OCI-LY7 (cell line): ENCODE measurements around the gene MBTPS1. TPM values are rescaled to one million over a fixed set of nuclear protein-coding genes. Genes with fewer than 3 reads are reported as not detected.

ENCODE experiments used
- BruUV-seq: library from RNA; stranded (reverse); fragments of 400-500 nt; replicated peaks from 2 replicates; lab custom pipeline; 2021; lab: Mats Ljungman, UMichigan
- CTCF ChIA-PET: fragments of 300-600 bp; sonication (Branson Sonifier 250); formaldehyde crosslinking; loops from one replicate; lab custom pipeline; 2022; ENCODE audit warnings: antibody characterized with exemption; ENCODE audit not compliant: unreplicated experiment; lab: Charles Lee
- POLR2A ChIA-PET: fragments of 300-600 bp; sonication (Branson Sonifier 250); formaldehyde crosslinking; loops from one replicate; lab custom pipeline; 2022; ENCODE audit warnings: antibody characterized with exemption; lab: Charles Lee
- DNase-seq: peaks from one replicate; pipeline ENCODE4 v3.0.0-alpha.2; 2015; ENCODE audit warnings: low spot score
- H2AFZ ChIP-seq: fragments of 200-600 bp; sonication (generic), shearing (Covaris generic); 2 replicates; pipeline ENCODE4 v1.6.1; 2014; ENCODE audit warnings: mild to moderate bottlenecking, antibody characterized with exemption, low read length, moderate library complexity
- H3K27ac ChIP-seq: fragments of 200-600 bp; sonication (generic); 2 replicates; pipeline ENCODE4 v1.5.1; 2014; ENCODE audit warnings: mixed run types, low read depth, mild to moderate bottlenecking, moderate library complexity, low read length, inconsistent platforms; ENCODE audit not compliant: poor library complexity, severe bottlenecking
- H3K36me3 ChIP-seq: fragments of 200-600 bp; sonication (generic); 2 replicates; pipeline ENCODE4 v1.6.1; 2014; ENCODE audit warnings: mild to moderate bottlenecking, antibody characterized with exemption, low read length, moderate library complexity, mixed read lengths; ENCODE audit not compliant: insufficient read depth
- H3K4me1 ChIP-seq: fragments of 200-600 bp; sonication (generic); 2 replicates; pipeline ENCODE4 v1.5.1; 2014; ENCODE audit warnings: mild to moderate bottlenecking, low read length; ENCODE audit not compliant: insufficient read depth, poor library complexity, severe bottlenecking
- H3K4me2 ChIP-seq: fragments of 200-600 bp; sonication (generic); 2 replicates; pipeline ENCODE4 v1.6.1; 2014; ENCODE audit warnings: mild to moderate bottlenecking, low read length
- H3K4me3 ChIP-seq: fragments of 200-600 bp; sonication (generic); 2 replicates; pipeline ENCODE4 v1.5.1; 2014; ENCODE audit warnings: mild to moderate bottlenecking, low read depth, low read length; ENCODE audit not compliant: poor library complexity, severe bottlenecking
- H3K79me2 ChIP-seq: fragments of 200-600 bp; sonication (generic); 2 replicates; pipeline ENCODE4 v1.6.1; 2016; ENCODE audit warnings: low read depth, mild to moderate bottlenecking, low read length, moderate library complexity, mixed read lengths; ENCODE audit not compliant: insufficient read depth
- H3K9me2 ChIP-seq: fragments of 200-600 bp; sonication (generic); 2 replicates; pipeline ENCODE4 v1.6.1; 2016; ENCODE audit warnings: mild to moderate bottlenecking, low read length, mixed read lengths; ENCODE audit not compliant: insufficient read depth
- H3K9me3 ChIP-seq: fragments of 200-600 bp; sonication (generic); 2 replicates; pipeline ENCODE4 v1.6.1; 2014; ENCODE audit warnings: mild to moderate bottlenecking, mixed run types, low read length, mixed read lengths
- H4K20me1 ChIP-seq: fragments of 200-600 bp; sonication (generic); 2 replicates; pipeline ENCODE4 v1.6.1; 2014; ENCODE audit warnings: mild to moderate bottlenecking, antibody characterized with exemption, low read length, moderate library complexity, mixed read lengths; ENCODE audit not compliant: insufficient read depth
- CTCF ChIP-seq: fragments of 200-600 bp; sonication (generic); conservative IDR thresholded peaks from 2 replicates; pipeline ENCODE4 v1.5.1; 2014; ENCODE audit warnings: mild to moderate bottlenecking, antibody characterized with exemption, low read length, moderate library complexity, mixed read lengths
- EZH2phosphoT487 ChIP-seq: fragments of 200-600 bp; sonication (generic); IDR thresholded peaks from 2 replicates; pipeline ENCODE4 v1.6.1; 2018; ENCODE audit warnings: low read depth, borderline replicate concordance, mild to moderate bottlenecking, mixed run types, antibody characterized with exemption, low read length, moderate library complexity, mixed read lengths
- intact Hi-C: fragments of 100-400 bp; cut with micrococcal nuclease; formaldehyde crosslinking; loops from one replicate; pipeline ENCODE4 v1.10.0; 2022; ENCODE audit not compliant: unreplicated experiment
- total RNA-seq, 2 experiments: library from RNA; depleted of rRNA in 1 of 2; stranded (reverse); fragments of >200 nt in 1 of 2; shearing (Covaris generic) in 1 of 2; gene quantifications; 2 replicates each; pipeline ENCODE4 v1.2.3, GENCODE V29; 2014 to 2022

The MBTPS1 gene
- total RNA-seq, 2 experiments from 2014 or later, result 49.6 to 65.2 TPM

GRCh38 chr16:84055366-84055765, 61.4 kb downstream of the MBTPS1 start:
- Histone ChIP-seq H3K4me2 (no peak overlapping the region), H4K20me1 (no peaks in the 10 kb centered on the region), H3K4me3 (no peak overlapping the region), H3K9me2 (no peaks in the 10 kb centered on the region), H3K79me2 (no peaks in the 10 kb centered on the region), H3K36me3 (peaks cover 75% of the 10 kb centered on the region), H3K27ac (no peak overlapping the region), H3K9me3 (no peaks in the 10 kb centered on the region), H2AFZ (no peak overlapping the region), H3K4me1 (no peaks in the 10 kb centered on the region)
- TF ChIP-seq CTCF, result no peak
- TF ChIP-seq EZH2phosphoT487, result no peak
- ChIA-PET CTCF (no interaction called here), POLR2A (no interaction called here)
- no TSS peak for BruUV-seq
- DNase-seq, result no peak
- intact Hi-C loops, result no loop called here

- intact Hi-C loops, result no loop called here
- H3K79me2 ChIP-seq, result no peaks in the 10 kb centered on the region
- no peak overlapping the region for H3K4me2 ChIP-seq
- CTCF ChIA-PET, result no interaction called here
- no peak overlapping the region for H3K27ac ChIP-seq
- no peaks in the 10 kb centered on the region for H4K20me1 ChIP-seq
- BruUV-seq, result no TSS peak
- H3K9me2 ChIP-seq, result no peaks in the 10 kb centered on the region
- H3K4me3 ChIP-seq, result no peak overlapping the region
- TF ChIP-seq CTCF, result no peak
- no peak for TF ChIP-seq EZH2phosphoT487
- no peak for DNase-seq
- POLR2A ChIA-PET, result no interaction called here
- H3K36me3 ChIP-seq, result peaks cover 70% of the 10 kb centered on the region
- H3K9me3 ChIP-seq, result no peaks in the 10 kb centered on the region
- H2AFZ ChIP-seq, result no peak overlapping the region
- H3K4me1 ChIP-seq, result no peaks in the 10 kb centered on the region
Measured at GRCh38 chr16:84054916-84055315, 61.8 kb downstream of the MBTPS1 start.

GRCh38 chr16:84054271-84054670, 62.5 kb downstream of the MBTPS1 start:
- H3K4me3 ChIP-seq, result no peak overlapping the region
- no peak for DNase-seq
- H3K36me3 ChIP-seq, result peaks cover 64% of the 10 kb centered on the region
- TF ChIP-seq EZH2phosphoT487, result no peak
- H3K79me2 ChIP-seq, result no peaks in the 10 kb centered on the region
- BruUV-seq, result no TSS peak
- POLR2A ChIA-PET, result no interaction called here
- H3K4me2 ChIP-seq, result no peak overlapping the region
- H3K27ac ChIP-seq, result no peak overlapping the region
- intact Hi-C loops, result no loop called here
- H4K20me1 ChIP-seq, result no peaks in the 10 kb centered on the region
- H3K9me2 ChIP-seq, result no peaks in the 10 kb centered on the region
- no peak overlapping the region for H2AFZ ChIP-seq
- H3K4me1 ChIP-seq, result no peaks in the 10 kb centered on the region
- H3K9me3 ChIP-seq, result no peaks in the 10 kb centered on the region
- CTCF ChIA-PET, result no interaction called here
